Germinal center (tissue), 1 donor: ENCODE measurements around the gene MCM8.
"Not testable (repeated sequence)": the region's sequence is repeated elsewhere in the genome, so short reads cannot be mapped to it uniquely, and the experiment has no call there.

ENCODE experiments used
- DNase-seq: peaks from one replicate; pipeline ENCODE4 v3.0.0; 2012; ENCODE audit warnings: mixed read lengths, low spot score

The MCM8 gene

GRCh38 chr20:6007094-6007528, 56.7 kb downstream of the MCM8 start:
- DNase-seq = no peak

DNA sequence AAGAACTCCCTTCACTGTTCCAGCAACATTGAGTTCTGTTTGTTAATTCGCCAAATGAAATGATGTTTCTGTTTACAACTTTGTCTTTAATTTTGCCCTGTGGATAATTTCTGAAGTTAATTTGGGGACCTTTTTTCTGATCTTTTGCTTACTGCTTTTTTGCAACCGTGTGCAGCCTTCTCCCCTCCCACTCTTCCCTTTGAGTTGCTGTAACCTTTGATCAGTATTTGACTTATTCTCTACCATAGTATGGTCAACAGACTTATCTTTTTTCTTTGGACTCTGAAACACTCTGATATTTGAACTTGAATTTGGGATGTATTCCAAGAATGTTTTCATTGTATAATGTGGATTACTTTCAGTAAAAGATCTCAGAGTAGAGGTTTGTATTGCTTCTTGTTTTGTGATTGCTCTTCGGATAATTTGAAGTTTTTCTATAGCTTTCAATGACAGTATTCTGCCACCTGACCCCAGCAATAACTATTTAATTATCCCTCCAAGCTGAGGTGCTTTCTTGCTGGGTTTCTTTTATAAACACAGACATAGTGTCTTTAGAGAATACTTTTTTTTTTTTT, 57.2 kb downstream of the MCM8 start:
- DNase-seq = no peak

DNA sequence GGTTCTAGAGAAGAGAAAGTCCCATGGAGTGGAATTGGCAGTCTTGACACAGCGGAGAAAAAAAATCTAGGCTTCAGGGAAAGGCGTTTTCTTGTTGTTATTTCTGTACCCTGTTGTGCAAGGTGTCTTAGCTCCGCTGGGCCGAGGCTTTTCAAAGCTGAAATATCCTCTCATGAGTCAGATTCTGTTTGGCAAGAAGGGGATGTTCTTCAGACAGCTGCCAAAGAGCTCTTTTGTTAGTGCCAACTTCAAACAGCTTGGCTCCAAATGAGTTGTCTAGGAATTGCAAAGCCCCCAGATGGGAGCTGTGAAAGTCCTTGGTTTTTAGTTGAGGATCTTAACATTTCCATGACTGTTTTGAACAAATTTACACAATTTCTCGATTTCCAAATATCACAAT, 57.8 kb downstream of the MCM8 start:
- no peak for DNase-seq

DNA sequence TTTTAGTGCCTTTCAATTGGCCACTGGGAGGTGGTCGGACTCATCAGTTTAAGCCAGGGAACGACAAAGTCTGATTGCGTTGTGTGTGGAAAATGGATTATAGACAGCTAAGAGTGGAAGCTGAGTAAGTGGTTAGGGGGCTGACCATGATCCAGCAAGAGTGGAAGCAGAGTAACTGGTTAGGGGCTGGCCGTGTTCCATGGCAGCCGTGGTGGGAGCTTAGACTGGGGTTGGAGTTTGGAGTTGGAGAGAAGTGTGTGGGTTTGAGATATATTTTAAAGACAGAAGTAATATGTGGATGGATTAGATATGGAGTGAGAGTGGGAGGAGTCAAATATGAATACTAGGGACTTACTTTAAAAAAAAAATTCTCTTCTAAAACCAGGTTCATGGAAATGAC, 61.7 kb downstream of the MCM8 start:
- DNase-seq = no peak

GRCh38 chr20:6014017-6014416, 63.6 kb downstream of the MCM8 start:
- DNase-seq = no peak

DNA sequence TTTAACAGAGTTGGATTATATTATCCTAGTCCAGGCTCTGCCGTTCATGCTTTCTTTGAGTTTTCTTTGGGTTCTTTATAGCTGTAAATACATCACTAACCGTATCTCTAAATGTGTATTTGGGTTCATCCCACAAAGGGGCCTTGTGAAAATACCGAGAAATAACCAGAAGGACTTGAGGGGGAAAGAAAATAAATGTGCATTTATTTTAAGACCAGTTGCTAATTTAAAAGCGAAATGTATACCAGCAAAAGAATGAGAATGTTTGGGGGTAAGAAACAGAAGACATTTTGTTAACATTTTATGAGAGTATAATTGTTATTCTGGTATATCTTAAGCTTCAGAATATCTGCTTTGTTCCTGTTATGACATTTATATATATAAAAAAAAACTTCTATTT, 64.5 kb downstream of the MCM8 start:
- DNase-seq = no peak

DNA sequence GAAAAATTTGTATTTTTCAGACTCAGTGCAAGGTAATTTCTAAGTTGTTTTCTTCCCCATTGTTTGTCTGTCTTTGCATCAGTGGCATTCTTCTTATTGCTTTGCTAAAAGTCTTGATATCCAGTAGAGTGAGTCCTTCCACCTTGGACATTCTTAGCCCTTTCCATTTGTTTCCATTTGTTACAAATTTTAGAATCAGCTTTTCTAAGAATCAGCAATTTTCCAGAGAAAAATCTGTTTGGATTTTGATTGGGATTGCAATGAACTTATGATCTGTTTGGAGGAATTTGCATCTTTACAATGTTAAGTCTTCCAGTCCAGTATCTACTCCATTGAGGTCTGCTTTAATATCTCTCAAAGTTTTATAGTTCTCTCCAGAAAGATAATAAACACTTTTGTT, 67.0 kb downstream of the MCM8 start:
- DNase-seq = no peak

GRCh38 chr20:6017880-6018279, 67.4 kb downstream of the MCM8 start:
- no peak for DNase-seq

GRCh38 chr20:6024768-6025167, 74.3 kb downstream of the MCM8 start:
- DNase-seq = no peak

DNA sequence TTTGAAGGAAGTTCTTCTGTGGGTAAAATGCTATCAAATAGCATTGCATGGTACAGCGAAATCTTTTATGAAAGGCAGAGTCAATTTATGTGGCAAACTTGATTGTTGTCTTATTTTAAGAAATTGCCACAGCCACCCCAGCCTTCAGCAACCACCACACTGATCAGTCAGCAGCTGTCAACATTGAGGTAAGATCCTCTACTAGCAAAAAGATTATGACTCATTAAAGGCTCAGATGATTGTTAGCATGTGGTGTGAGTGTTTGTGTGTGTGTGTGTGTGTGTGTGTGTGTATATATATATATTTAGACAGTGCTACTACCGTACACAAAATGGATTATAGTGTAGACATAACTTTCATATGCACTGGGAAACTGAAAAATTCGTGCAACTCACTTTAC, 75.6 kb downstream of the MCM8 start:
- no peak for DNase-seq

DNA sequence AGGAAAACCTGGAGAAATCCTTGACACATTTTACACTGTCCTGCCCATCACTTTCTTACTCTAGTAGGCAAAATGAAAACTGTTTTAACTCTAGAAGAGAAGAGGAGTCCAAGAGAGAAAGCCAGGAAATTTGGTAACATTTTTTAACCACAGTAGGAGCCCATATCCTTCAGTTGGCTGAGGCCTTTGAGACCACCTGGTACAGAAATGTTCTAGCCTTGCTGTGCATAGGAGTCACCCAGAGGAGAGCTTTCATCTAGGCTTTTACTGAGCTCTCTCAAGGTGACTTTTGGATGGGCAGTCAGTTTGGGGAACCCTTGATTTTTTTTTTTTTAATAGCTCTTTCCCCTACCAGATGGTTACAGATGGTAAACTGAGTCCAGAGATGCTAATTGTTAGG, 78.4 kb downstream of the MCM8 start:
- DNase-seq = no peak

DNA sequence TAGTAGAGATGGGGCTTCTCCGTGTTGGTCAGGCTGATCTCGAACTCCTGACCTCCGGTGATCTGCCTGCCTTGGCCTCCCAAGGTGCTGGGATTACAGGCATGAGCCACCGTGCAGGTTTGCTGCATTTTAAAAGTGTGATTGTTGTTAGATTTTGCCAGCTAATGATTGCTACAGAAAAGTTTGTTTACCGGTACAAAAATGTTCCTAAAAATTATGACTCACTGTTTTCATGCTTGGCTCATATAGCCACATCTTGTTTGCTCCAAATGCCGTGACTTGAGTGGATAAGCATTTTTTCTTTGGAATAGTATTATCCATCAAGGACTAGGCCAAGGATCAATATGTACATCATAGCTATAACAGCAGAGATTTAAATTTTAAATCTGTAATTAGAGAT, 79.1 kb downstream of the MCM8 start:
- DNase-seq = no peak

DNA sequence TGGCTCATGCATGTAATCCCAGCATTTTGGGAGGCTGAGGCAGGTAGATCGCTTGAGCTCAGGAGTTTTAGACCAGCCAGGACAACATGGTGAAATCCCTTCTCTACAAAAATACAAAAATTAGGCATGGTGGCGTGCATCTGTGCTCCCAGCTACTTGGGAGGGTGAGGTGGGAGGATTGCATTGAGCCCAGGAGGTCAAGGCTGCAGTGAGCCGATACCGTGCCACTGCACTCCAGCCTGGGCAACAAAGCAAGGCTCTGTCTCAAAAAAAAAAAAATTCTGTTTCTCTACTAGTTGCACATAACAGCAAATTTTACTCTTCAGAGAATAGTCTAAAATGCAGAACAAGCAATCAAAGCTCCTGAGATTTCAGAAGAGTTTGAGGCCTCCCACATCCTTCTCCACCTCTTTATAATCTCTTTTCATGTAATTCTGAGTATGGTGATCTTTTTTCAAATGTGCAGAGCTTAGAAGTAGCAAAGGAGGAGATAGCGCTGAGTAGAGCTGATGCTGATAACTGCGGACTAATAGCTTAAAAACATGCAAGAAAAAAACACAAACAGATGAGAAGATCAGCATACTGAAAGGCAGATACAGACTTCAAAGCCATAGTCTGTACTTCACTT, 80.1 kb downstream of the MCM8 start:
- DNase-seq = no peak

- DNase-seq = not testable (repeated sequence)
These were observed 82.5 kb downstream of the MCM8 start for GRCh38 chr20:6032907-6033306.

DNA sequence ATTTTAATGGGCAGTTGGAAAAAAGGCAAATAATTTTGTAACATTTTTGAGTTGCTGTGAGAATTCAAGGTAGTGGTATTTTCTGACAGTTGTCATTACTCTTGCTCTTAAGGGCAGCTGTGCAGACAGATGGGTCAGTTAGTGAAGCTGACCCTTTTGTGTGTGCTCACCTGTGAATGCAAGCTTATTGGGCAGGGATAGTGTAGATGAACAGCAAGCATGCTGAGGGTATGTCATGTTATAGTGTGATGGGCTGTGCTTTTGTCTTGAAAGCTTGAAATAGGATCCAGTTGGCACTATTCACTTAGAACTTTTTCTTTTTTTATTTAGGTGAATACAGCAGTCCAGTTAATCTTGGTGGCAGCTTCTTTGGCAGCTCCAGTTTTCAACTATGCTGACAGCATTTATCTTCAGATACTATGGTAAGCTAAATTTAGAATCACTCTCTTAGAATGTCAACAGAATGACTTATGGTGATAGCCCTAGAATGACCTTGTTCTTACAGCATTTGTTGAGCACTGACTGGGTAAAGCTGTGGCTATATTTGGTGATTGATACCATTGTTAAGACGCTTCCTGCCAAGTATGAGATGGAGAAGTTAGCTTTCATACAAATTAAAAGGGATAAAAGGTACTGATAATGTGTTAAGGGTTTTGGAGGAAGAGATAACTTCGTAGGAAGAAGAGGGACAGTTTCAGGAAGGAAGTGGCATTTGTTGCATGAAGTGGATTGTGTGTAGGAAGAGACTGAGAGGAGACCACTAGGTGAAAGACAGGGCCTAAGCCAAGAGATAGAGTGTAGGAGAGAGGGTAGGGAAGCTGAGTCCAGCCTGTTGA, 83.9 kb downstream of the MCM8 start:
- no peak for DNase-seq

DNA sequence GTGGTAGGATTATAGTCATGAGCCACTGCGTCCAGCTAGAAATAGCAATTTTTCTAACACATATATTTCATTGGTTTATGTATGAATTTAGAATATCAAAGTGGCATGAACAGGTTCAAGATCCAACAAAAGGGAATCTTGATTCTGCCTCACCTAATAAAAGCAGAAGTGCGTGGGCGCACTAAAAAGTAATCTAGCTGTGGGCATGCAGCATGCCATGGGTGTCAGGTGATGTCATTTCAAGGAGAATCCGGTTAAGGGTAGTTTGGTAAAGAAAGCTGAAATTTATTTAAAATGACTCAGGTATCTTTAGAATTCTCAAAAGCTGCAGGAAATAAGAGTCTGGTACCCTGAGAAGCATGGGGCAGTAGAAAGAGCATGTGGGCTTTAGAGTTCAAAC, 85.8 kb downstream of the MCM8 start:
- DNase-seq = no peak

DNA sequence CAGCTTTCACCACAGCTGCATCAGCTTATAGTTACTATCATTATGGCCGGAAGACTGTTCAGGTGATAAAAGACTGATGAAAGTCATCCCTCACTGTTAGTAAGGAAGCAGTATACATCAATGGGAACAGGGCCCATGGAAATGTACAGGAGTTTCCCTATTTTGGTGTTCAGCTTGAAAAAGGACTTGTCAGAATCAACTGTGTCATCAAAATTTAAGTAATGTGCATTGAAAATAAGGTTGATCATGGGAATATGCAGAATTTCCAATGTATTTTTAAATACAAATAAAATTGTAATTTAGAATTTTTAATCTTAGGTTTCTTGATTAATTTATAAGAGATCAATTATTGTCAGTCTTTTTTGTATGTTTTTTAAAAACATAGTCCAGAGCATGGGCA, 86.6 kb downstream of the MCM8 start:
- no peak for DNase-seq

DNA sequence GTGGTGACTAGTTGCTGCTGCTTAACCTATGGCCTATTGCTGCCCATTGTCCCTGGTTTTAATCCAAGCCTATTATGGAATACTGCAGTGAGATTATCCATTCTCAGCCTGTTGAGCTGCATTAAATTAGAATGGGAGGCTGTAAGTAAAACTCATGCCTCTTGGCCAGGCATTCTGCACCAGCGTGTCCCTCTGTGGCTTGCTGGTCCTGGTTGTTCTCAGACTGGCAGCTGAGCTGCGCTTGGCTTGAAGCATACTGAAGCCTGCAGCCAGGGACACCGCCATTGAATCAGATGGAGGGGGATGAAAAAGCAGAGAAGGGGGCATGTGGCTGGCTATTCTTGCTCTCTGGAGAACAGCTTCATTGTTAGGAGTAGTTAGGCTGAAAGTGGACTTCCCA, 87.8 kb downstream of the MCM8 start:
- no peak for DNase-seq

DNA sequence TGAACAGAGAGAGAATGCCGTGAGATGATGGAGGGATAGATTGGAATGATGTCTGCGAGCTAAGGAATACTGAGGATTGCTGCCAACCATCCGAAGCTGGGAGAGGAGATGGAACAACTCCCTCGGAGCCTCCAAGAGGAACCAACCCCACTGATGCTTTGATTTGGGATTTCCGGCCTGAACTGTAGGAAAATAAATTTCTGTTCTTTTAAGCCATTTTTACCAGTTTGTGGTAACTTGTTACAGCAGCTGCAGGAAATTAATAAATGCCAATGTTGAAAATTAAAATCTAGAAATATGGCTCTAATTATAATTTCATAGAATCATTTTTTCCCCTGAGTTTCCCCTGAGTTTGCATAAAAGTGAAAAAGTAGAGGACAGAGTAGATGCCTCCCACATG, 89.3 kb downstream of the MCM8 start:
- DNase-seq = no peak

GRCh38 chr20:6040540-6040939, 90.1 kb downstream of the MCM8 start:
- DNase-seq = no peak

- no peak for DNase-seq
These were observed 90.7 kb downstream of the MCM8 start for GRCh38 chr20:6040958-6041807.

GRCh38 chr20:6041808-6042265, 91.4 kb downstream of the MCM8 start:
- DNase-seq = no peak
